HepG2 (cell line): ENCODE results near the gene IVL. TPM values are rescaled to one million over a fixed set of nuclear protein-coding genes. Genes with fewer than 3 reads are reported as not detected.

Experiments
- ATAC-seq: fragments of 200-7000 bp; cut with Tn5 transposase; 3 replicates; pipeline ENCODE4 v1.9.1; 2020; ENCODE audit warnings: mild to moderate bottlenecking, moderate library complexity
- BruUV-seq: library from RNA; stranded (reverse); fragments of 400-500 nt; replicated peaks from 2 replicates; lab custom pipeline; 2021; lab: Mats Ljungman, UMichigan
- CTCF ChIA-PET: fragments of 300-600 bp; formaldehyde crosslinking; extraction: SDS; loops from one replicate; lab custom pipeline; 2021; ENCODE audit warnings: low total read pairs, inconsistent platforms, low intra/inter-chr PET ratio; lab: Yijun Ruan, JAX
- POLR2A ChIA-PET: fragments of 350-600 bp; sonication (Branson Sonifier 250); formaldehyde crosslinking; loops from one replicate; lab custom pipeline; 2020; ENCODE audit warnings: antibody characterized with exemption, inconsistent platforms; lab: Yijun Ruan, JAX
- DNase-seq: peaks from one replicate; pipeline ENCODE4 v3.0.0-alpha.2; 2015; ENCODE audit warnings: low spot score
- FAIRE-seq: peaks from 3 replicates; lab custom pipeline; 2011; peaks lifted over from hg19 to GRCh38; lab: Jason Lieb, UNC
- H2AFZ ChIP-seq: one replicate; pipeline ENCODE4 v1.6.1; 2011; ENCODE audit warnings: low read length, inconsistent platforms
- H3K27ac ChIP-seq: fragments of 300-600 bp; 3 replicates; pipeline ENCODE4 v1.8.0; 2011; ENCODE audit warnings: mixed run types, mild to moderate bottlenecking, mixed read lengths, low read length, inconsistent platforms; ENCODE audit not compliant: insufficient read depth; ENCODE audit errors: extremely low read length
- H3K27me3 ChIP-seq, 2 experiments: fragments of 200-600 bp in 1 of 2; 2 replicates in 1 of 2; 3 replicates in 1 of 2; pipeline versions ENCODE4 v1.6.0 to v1.8.0; 2011; ENCODE audit warnings: low read length in 2 of 2, mild to moderate bottlenecking in 2 of 2, moderate library complexity in 2 of 2, inconsistent platforms in 1 of 2; ENCODE audit not compliant: insufficient read depth in 2 of 2, control insufficient read depth in 1 of 2
- H3K36me3 ChIP-seq, 2 experiments: fragments of 200-600 bp in 1 of 2; replicated peaks in 1 of 2; 2 replicates in 1 of 2; 3 replicates in 1 of 2; pipeline versions ENCODE4 v1.5.1 to v1.8.0; 2011; ENCODE audit warnings: low read length in 2 of 2, inconsistent platforms in 1 of 2; ENCODE audit not compliant: insufficient read depth in 2 of 2, control insufficient read depth in 1 of 2
- H3K4me1 ChIP-seq: 2 replicates; pipeline ENCODE4 v1.5.1; 2012; ENCODE audit warnings: low read length, inconsistent platforms; ENCODE audit not compliant: insufficient read depth
- H3K4me2 ChIP-seq: 2 replicates; pipeline ENCODE4 v1.6.0; 2011; ENCODE audit warnings: low read depth, low read length, inconsistent platforms
- H3K4me3 ChIP-seq, 3 experiments: fragments of 200-600 bp in 1 of 3; sonication (generic), shearing (Covaris generic) in 1 of 3; replicated peaks in 1 of 3; 2 replicates each; pipeline ENCODE4 v1.5.1; 2011 to 2016; ENCODE audit warnings: low read length in 3 of 3, inconsistent platforms in 2 of 3, low read depth in 2 of 3, mild to moderate bottlenecking in 2 of 3, control low read depth in 1 of 3, mixed read lengths in 1 of 3; ENCODE audit not compliant: insufficient read depth in 1 of 3
- H3K79me2 ChIP-seq: one replicate; pipeline ENCODE4 v1.6.1; 2011; ENCODE audit warnings: low read length, inconsistent platforms; ENCODE audit not compliant: insufficient read depth
- H3K9ac ChIP-seq: 2 replicates; pipeline ENCODE4 v1.6.0; 2011; ENCODE audit warnings: mild to moderate bottlenecking, low read depth, low read length, inconsistent platforms; ENCODE audit not compliant: insufficient read depth
- H3K9me3 ChIP-seq: 2 replicates; pipeline ENCODE4 v1.5.1; 2012; ENCODE audit warnings: mild to moderate bottlenecking, low read length
- H4K20me1 ChIP-seq: 2 replicates; pipeline ENCODE4 v1.6.0; 2011; ENCODE audit warnings: inconsistent platforms, mild to moderate bottlenecking, low read length, moderate library complexity; ENCODE audit not compliant: insufficient read depth
- ARHGAP35 ChIP-seq: sonication (generic); formaldehyde crosslinking; IDR thresholded peaks from 2 replicates; pipeline ENCODE4 v1.9.0; 2022; ENCODE audit warnings: mild to moderate bottlenecking, inconsistent platforms, moderate library complexity, missing genetic modification reagents, borderline replicate concordance
- ELF4 ChIP-seq: sonication (generic); formaldehyde crosslinking; IDR thresholded peaks from 2 replicates; pipeline ENCODE4 v1.5.0; 2020; ENCODE audit warnings: missing genetic modification reagents, mild to moderate bottlenecking, moderate library complexity, borderline replicate concordance
- HOXA9 ChIP-seq: sonication (generic); formaldehyde crosslinking; IDR thresholded peaks from 2 replicates; pipeline ENCODE4 v1.8.1; 2022; ENCODE audit warnings: missing genetic modification reagents, mild to moderate bottlenecking, moderate library complexity, borderline replicate concordance
- KDM3A ChIP-seq: IDR thresholded peaks from 2 replicates; pipeline ENCODE4 v1.6.1; 2018; ENCODE audit warnings: low read depth, missing compliant biosample characterization
- RARG ChIP-seq: sonication (generic); formaldehyde crosslinking; IDR thresholded peaks from 2 replicates; pipeline ENCODE4 v1.4.0; 2020; ENCODE audit warnings: low read depth, mild to moderate bottlenecking, missing genetic modification reagents
- TBP ChIP-seq: sonication (generic); formaldehyde crosslinking; IDR thresholded peaks from 2 replicates; pipeline ENCODE4 v1.5.0; 2020; ENCODE audit warnings: missing genetic modification reagents
- ZNF121 ChIP-seq: sonication (generic); formaldehyde crosslinking; IDR thresholded peaks from 2 replicates; pipeline ENCODE4 v1.5.0; 2020; ENCODE audit warnings: mild to moderate bottlenecking, missing genetic modification reagents
- ZNF572 ChIP-seq: sonication (generic); formaldehyde crosslinking; IDR thresholded peaks from 2 replicates; pipeline ENCODE4 v1.5.1; 2020; ENCODE audit warnings: mild to moderate bottlenecking, missing genetic modification reagents
- ZNF605 ChIP-seq: sonication (generic); formaldehyde crosslinking; IDR thresholded peaks from 2 replicates; pipeline ENCODE4 v1.8.0; 2022; ENCODE audit warnings: mild to moderate bottlenecking, missing genetic modification reagents
- ZNF713 ChIP-seq: sonication (generic); formaldehyde crosslinking; IDR thresholded peaks from 2 replicates; pipeline ENCODE4 v1.4.0; 2020; ENCODE audit warnings: mild to moderate bottlenecking, missing genetic modification reagents
- ZNF879 ChIP-seq: sonication (generic); formaldehyde crosslinking; IDR thresholded peaks from 2 replicates; pipeline ENCODE4 v1.8.1; 2023; ENCODE audit warnings: missing genetic modification reagents
- WGBS: methylation state at CpG from one replicate; pipeline ENCODE4 v1.1.6; 2017; ENCODE audit warnings: low lambda C conversion rate; 5-methylcytosine and 5-hydroxymethylcytosine counted together
- in situ Hi-C: cut with HindIII; loops from 2 replicates; pipeline ENCODE4 v1.10.0; 2017; ENCODE audit warnings: low pct_unique_long_range_greater_than_20kb; ENCODE audit not compliant: extremely low pct_ligation_motif_present
- intact Hi-C: fragments of 100-400 bp; cut with micrococcal nuclease; formaldehyde crosslinking; loops from one replicate; pipeline ENCODE4 v1.10.0; 2022; ENCODE audit not compliant: unreplicated experiment
- polyA plus RNA-seq, 8 experiments: library from polyadenylated mRNA; depleted of rRNA in 3 of 8; stranded (reverse) in 7 of 8; unstranded in 1 of 8; fragments of >200 nt; fragmentation: Illumina TruSeq in 4 of 8; extraction: Trizol in 4 of 8; gene quantifications; 2 replicates each; pipeline versions ENCODE4 v1.2.1 to v1.2.3, GENCODE V29; 2011 to 2016; ENCODE audit warnings: low read depth in 4 of 8, missing spikeins in 1 of 8, mixed read lengths in 1 of 8; ENCODE audit not compliant: insufficient read depth in 1 of 8
- total RNA-seq, 5 experiments: library from RNA; depleted of rRNA; stranded (reverse); fragments of >200 nt; fragmentation: Illumina TruSeq; extraction: Trizol; gene quantifications; 2 replicates each; pipeline ENCODE4 v1.2.3, GENCODE V29; 2016; ENCODE audit warnings: low read depth in 1 of 5
- TF ChIP-seq, protein P1 (sequence below): IDR thresholded peaks from 2 replicates; pipeline ENCODE4 v1.6.1; 2016; ENCODE audit warnings: low read depth, borderline replicate concordance

Gene IVL
- total and polyA plus RNA-seq, 2 of the 13 experiments (the other 11 are each of a cell fraction or from before 2014, with no cell fraction given): not detected

DNA sequence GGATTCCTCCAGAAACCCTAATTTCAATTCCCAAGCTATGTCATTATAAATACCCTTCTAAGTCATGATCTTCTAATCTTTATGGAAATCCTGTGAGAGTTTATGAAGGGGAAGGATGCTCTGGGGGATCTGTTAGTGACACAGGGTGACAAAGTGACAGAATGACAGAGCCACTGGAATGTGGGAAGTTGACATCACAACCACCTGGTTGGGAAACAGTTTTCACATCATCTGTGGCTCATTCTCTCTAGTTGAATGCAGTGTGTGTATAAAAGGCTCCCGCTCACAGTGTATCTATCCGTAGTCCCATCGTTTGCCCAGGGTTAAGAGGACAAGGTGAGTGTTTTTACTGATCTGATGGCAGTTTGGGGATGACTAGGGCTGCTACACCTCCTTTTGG, 48.6 kb upstream of the IVL start, which contains the start of gene LCE7A:
Gene LCE7A, plus strand, starts transcription at position 301 of the 400 bp plus-strand sequence. CDS start 702 bp downstream, outside the sequence.
- 22% methylated on average over 3 of the region's 3 CpGs for WGBS
- TF ChIP-seq ARHGAP35 (CRISPR knock-in tag) (no peak), ZNF879 (CRISPR knock-in tag) (no peak), HOXA9 (no peak), KDM3A (CRISPR knock-in tag) (no peak), ZNF572 (no peak), ELF4 (CRISPR knock-in tag) (no peak), ZNF713 (no peak), TBP (CRISPR knock-in tag) (no peak), ZNF605 (CRISPR knock-in tag) (no peak), ZNF121 (CRISPR knock-in tag) (no peak), RARG (CRISPR knock-in tag) (no peak)
- TF ChIP-seq, protein P1, sequence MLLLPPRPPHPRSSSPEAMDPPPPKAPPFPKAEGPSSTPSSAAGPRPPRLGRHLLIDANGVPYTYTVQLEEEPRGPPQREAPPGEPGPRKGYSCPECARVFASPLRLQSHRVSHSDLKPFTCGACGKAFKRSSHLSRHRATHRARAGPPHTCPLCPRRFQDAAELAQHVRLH: no peak
- no TSS peak for BruUV-seq
- Histone ChIP-seq H3K27me3 (no peaks in the 10 kb centered on the region), H3K79me2 (no peaks in the 10 kb centered on the region), H4K20me1 (no peaks in the 10 kb centered on the region), H3K9ac (no peak within 1 kb of the TSS), H3K27ac (no peak within 1 kb of the TSS), H3K9me3 (no peaks in the 10 kb centered on the region), H3K4me1 (no peaks in the 10 kb centered on the region), H3K4me2 (no peak within 1 kb of the TSS), H3K4me3 (no peak within 1 kb of the TSS), H2AFZ (no peak within 1 kb of the TSS), H3K36me3 (no peaks in the 10 kb centered on the region)
- ChIA-PET POLR2A (no interaction called here), CTCF (no interaction called here)
- FAIRE-seq (no peak), ATAC-seq (no peak), DNase-seq (no peak)
- in situ Hi-C loops: no loop called here
- intact Hi-C loops: no loop called here
